Cardiac muscle cell (in vitro differentiated cells and primary cell): ENCODE results near the gene KTN1. TPM values are rescaled to one million over a fixed set of nuclear protein-coding genes. Genes with fewer than 3 reads are reported as not detected.
A peak's percentile ranks its signal among the peaks of the same experiment; 100 is the strongest.

Experiments used
- DNase-seq, 2 donors: peaks; one replicate each; pipeline versions ENCODE4 v3.0.0 to v3.0.0-alpha.2; 2010 to 2017; ENCODE audit warnings: low read depth in 1 of 2, low spot score in 1 of 2
- H3K27ac ChIP-seq: fragments of 200-600 bp; sonication (generic); 2 replicates; pipeline ENCODE4 v1.5.1; 2016
- H3K27me3 ChIP-seq: fragments of 200-600 bp; sonication (generic); 2 replicates; pipeline ENCODE4 v1.6.0; 2016; ENCODE audit warnings: control low read depth
- H3K36me3 ChIP-seq: fragments of 200-600 bp; sonication (generic); 2 replicates; pipeline ENCODE4 v1.5.1; 2016; ENCODE audit warnings: control low read depth
- H3K4me1 ChIP-seq: fragments of 200-600 bp; sonication (generic); 2 replicates; pipeline ENCODE4 v1.8.1; 2017; ENCODE audit warnings: low read depth, mild to moderate bottlenecking, mixed run types
- H3K4me3 ChIP-seq: fragments of 200-600 bp; sonication (generic); 2 replicates; pipeline ENCODE4 v1.5.1; 2016; ENCODE audit warnings: mild to moderate bottlenecking
- H3K9me3 ChIP-seq: fragments of 200-600 bp; sonication (generic); 2 replicates; pipeline ENCODE4 v1.5.1; 2017; ENCODE audit warnings: low read depth, mild to moderate bottlenecking, control low read depth
- polyA plus RNA-seq: library from polyadenylated mRNA; unstranded; fragments of >200 nt; fragmentation: Nextera tagmentation; extraction: Ambion mirVana; gene quantifications from 2 replicates; pipeline ENCODE4 v1.2.1, GENCODE V29; 2016
- total RNA-seq: library from RNA; depleted of rRNA; stranded (reverse); fragments of >200 nt; gene quantifications from 2 replicates; pipeline ENCODE4 v1.2.3, GENCODE V29; 2016
- TF ChIP-seq, protein P1 (sequence below): IDR thresholded peaks from 2 replicates; pipeline ENCODE4 v1.5.1; 2012; ENCODE audit warnings: low read depth, mild to moderate bottlenecking, low read length

KTN1 gene
- total and polyA plus RNA-seq, 2 experiments from 2014 or later: 130 to 214 TPM

DNA sequence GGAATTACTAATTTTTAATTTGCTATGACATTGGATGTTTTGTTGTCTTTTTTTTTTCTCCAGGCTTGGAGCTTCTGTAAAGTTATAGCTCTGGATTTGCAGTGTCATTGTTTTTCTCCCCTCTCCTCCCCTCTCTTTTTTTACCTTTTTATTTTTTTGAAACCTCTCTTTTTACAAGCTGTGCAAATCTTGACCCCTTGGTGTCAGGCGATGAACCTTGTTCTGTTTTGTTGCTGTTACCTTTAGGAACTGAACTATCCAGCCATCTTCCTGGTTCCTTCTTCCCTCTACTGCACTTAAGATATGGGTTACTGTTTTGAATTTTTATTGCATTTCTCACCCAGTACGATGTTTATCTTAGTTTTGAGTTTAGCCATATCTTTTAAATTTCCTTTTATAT lies 13.7 kb downstream of the KTN1 start:
- H3K9me3 ChIP-seq: no peaks in the 10 kb centered on the region
- no peak for DNase-seq
- no peaks in the 10 kb centered on the region for H3K27me3 ChIP-seq
- no peak overlapping the region for H3K27ac ChIP-seq
- H3K4me3 ChIP-seq: no peak overlapping the region
- H3K36me3 ChIP-seq: no peaks in the 10 kb centered on the region
- TF ChIP-seq, protein P1, sequence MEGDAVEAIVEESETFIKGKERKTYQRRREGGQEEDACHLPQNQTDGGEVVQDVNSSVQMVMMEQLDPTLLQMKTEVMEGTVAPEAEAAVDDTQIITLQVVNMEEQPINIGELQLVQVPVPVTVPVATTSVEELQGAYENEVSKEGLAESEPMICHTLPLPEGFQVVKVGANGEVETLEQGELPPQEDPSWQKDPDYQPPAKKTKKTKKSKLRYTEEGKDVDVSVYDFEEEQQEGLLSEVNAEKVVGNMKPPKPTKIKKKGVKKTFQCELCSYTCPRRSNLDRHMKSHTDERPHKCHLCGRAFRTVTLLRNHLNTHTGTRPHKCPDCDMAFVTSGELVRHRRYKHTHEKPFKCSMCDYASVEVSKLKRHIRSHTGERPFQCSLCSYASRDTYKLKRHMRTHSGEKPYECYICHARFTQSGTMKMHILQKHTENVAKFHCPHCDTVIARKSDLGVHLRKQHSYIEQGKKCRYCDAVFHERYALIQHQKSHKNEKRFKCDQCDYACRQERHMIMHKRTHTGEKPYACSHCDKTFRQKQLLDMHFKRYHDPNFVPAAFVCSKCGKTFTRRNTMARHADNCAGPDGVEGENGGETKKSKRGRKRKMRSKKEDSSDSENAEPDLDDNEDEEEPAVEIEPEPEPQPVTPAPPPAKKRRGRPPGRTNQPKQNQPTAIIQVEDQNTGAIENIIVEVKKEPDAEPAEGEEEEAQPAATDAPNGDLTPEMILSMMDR: no peak
- peaks cover 13% of the 10 kb centered on the region for H3K4me1 ChIP-seq

DNA sequence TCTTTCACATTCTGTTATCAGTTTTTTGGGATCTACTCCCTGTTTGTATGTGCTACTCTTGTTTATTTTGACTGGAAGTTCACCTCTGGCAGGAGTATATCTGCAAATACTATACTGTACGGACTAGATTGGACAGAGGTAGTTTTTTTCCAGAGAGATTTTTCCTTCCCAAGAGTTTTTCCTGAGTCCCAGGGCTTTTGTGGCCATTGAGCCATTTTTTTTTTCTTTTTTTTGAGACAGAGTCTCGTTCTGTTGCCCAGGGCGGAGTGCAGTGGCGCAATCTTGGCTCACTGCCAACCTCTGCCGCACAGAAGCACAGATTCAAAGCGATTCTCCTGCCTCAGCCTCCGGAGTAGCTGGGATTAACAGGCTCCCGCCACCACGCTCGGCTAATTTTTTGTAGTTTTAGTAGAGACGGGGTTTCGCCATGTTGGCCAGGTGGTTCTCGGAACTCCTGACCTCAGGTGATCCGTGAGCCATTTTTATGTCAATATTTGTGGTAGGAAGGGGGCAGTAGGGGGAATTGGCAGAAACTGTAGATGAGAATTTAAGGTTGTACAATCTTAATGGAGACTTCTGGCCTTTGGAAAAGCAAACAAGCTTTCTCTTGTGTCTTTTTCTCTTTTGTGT lies 19.4 kb downstream of the KTN1 start:
- H3K36me3 ChIP-seq: no peaks in the 10 kb centered on the region
- H3K27me3 ChIP-seq: no peaks in the 10 kb centered on the region
- peaks cover 9% of the 10 kb centered on the region for H3K4me1 ChIP-seq
- TF ChIP-seq, protein P1: no peak
- no peak overlapping the region for H3K27ac ChIP-seq
- DNase-seq: peak in 1 of 2 donors; percentile 55
- H3K4me3 ChIP-seq: no peak overlapping the region
- H3K9me3 ChIP-seq: no peaks in the 10 kb centered on the region

DNA sequence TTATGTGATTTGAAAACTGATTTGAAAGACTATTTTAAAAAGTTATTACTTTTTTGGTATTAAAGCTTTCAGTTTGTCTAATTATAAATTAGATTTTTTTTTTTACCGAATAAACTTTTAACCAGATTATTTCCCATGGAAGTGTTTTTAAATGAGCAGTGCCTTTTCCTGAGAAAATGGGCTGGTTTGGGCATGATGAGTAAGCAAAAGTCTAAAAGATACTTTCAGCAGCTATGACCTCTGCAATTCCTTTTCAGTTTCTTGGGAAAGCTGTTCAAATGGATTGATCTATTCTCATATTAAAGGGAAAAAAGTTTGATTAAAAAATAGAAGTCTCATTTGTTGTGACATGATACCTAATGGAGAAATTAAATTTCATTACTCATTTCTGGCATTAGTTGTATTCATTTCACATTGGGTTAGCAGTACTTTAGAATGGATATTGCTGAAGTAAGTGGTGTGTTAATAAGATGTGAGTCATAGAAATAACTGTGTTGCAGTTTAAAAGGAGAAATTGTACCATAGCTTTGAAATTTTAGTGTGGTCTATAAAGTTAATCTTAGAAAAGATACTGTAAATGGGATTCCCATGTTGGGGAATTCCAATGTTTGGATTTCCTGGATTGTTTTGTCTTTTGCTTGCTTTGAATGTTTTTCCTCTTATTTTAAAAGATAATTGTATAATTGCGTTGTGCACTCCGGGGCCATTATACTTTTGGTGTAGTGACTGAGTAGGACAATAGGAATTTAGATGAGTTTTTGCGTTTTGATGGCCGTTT lies 21.0 kb downstream of the KTN1 start:
- Histone ChIP-seq H3K4me3 (no peak overlapping the region), H3K36me3 (no peaks in the 10 kb centered on the region), H3K9me3 (no peaks in the 10 kb centered on the region), H3K27ac (no peak overlapping the region), H3K4me1 (peaks cover 24% of the 10 kb centered on the region), H3K27me3 (no peaks in the 10 kb centered on the region)
- peak in 1 of 2 donors; percentile 50 for DNase-seq
- TF ChIP-seq, protein P1: no peak

DNA sequence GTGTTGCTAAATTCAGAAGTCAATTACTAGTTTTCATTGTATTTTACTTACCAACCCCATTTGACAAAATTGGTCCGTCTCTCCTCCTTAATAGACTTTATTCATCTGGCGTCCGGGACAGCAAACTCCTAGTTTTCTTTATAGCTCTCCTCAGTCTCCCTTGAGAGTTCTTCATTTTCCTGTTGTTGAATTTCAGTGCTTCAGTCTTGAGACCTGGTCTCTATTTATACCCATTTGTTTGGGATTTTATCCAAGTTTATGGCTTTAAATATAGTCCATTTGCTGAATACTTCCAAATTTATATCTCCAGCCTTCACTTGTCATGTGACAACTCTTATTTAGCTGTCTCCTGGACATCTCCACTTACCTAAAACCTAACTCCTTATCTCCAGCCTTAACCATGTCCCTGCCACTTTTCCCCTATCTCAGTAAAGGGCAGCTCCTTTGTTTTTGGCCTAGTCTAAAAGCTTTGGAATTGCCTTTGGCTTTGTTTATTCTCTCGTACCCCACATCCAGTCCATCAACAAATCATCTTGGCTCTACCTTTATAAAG lies 23.5 kb downstream of the KTN1 start:
- Histone ChIP-seq H3K4me1 (peaks cover 42% of the 10 kb centered on the region), H3K4me3 (no peak overlapping the region), H3K27ac (peak overlapping the region; percentile 85), H3K36me3 (no peaks in the 10 kb centered on the region), H3K9me3 (no peaks in the 10 kb centered on the region), H3K27me3 (no peaks in the 10 kb centered on the region)
- TF ChIP-seq, protein P1: no peak
- DNase-seq: no peak

DNA sequence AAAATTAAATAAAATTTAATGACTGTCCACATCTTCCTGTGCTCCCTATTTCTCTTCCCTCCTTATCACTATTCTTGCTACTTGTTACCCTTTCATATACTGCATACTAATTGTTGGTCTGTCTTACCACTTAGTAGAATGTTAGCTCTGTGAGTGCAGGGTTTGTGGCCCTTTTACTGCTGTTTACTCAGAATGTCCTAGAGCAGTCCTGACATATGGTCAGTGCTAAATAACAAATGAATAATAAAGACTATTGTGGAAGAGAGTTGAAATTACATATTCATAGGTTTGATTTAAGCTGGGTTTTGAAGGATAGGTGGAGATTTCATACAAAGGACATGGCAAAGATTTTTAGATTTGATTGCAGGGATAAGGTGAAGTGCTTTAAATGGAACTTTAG lies 24.5 kb downstream of the KTN1 start:
- H3K4me1 ChIP-seq: peaks cover 43% of the 10 kb centered on the region
- peak overlapping the region; percentile 85 for H3K27ac ChIP-seq
- no peaks in the 10 kb centered on the region for H3K9me3 ChIP-seq
- H3K36me3 ChIP-seq: no peaks in the 10 kb centered on the region
- TF ChIP-seq, protein P1: no peak
- H3K4me3 ChIP-seq: no peak overlapping the region
- no peaks in the 10 kb centered on the region for H3K27me3 ChIP-seq
- DNase-seq: no peak
